Uterus (tissue), 2 donors: ENCODE data around the gene STPG2.

Experiments
- CTCF ChIP-seq, 4 experiments: fragments of 200-600 bp in 2 of 4; fragments of 450-650 bp in 2 of 4; sonication (generic) in 2 of 4; IDR thresholded peaks; one replicate each; pipeline ENCODE4 v1.5.1; 2016 to 2019; ENCODE audit warnings: antibody characterized with exemption in 4 of 4, mild to moderate bottlenecking in 2 of 4, moderate library complexity in 1 of 4
- POLR2A ChIP-seq, 2 donors: fragments of 450-650 bp; IDR thresholded peaks; one replicate each; pipeline ENCODE4 v1.6.1; 2016; ENCODE audit warnings: antibody characterized with exemption in 2 of 2, mild to moderate bottlenecking in 1 of 2, moderate library complexity in 1 of 2

GRCh38 chr4:97841512-97841911 is 301.8 kb downstream of the STPG2 start:
- TF ChIP-seq CTCF (IDR thresholded peaks at IDR 0.05) (no peak), POLR2A (IDR thresholded peaks at IDR 0.05) (no peak)
